Activated T-helper 1 cell treated with Interleukin-2 at 50 U/mL for 16 hours (primary cell): ENCODE results near the gene MAPK12.
A peak's percentile ranks its signal among the peaks of the same experiment; 100 is the strongest.

Source experiments
- DNase-seq: peaks from one replicate; pipeline ENCODE4 v3.0.0-alpha.2; 2020; ENCODE audit warnings: low read depth

Gene MAPK12

GRCh38 chr22:50252082-50253045, 9.1 kb downstream of the MAPK12 start:
- peak; percentile 55 for DNase-seq

- DNase-seq, result no peak
These were observed 9.9 kb downstream of the MAPK12 start for GRCh38 chr22:50251477-50252081.

GRCh38 chr22:50250555-50251476, 10.7 kb downstream of the MAPK12 start, which contains the start of gene HDAC10:
TSS of gene HDAC10 (minus strand) at chr22:50251265. CDS start at chr22:50251032, 233 bp downstream.
- peak; percentile 72 for DNase-seq

- no peak for DNase-seq
These were observed 11.3 kb downstream of the MAPK12 start for GRCh38 chr22:50250249-50250554.

- DNase-seq, result no peak
These were observed 11.9 kb downstream of the MAPK12 start for GRCh38 chr22:50249341-50250248.

GRCh38 chr22:50248196-50249081, 13.0 kb downstream of the MAPK12 start:
- DNase-seq, result no peak

GRCh38 chr22:50247748-50248147, 13.7 kb downstream of the MAPK12 start:
- DNase-seq, result peak; percentile 26

GRCh38 chr22:50246242-50247175, 15.0 kb downstream of the MAPK12 start:
- DNase-seq, result no peak

GRCh38 chr22:50245214-50246072, 16.0 kb downstream of the MAPK12 start:
- no peak for DNase-seq

- peak; percentile 89 for DNase-seq
These were observed 16.9 kb downstream of the MAPK12 start, which contains the start of gene TUBGCP6 for GRCh38 chr22:50244420-50245213. TSS of gene TUBGCP6 (minus strand) at chr22:50245023. CDS start at chr22:50244459, 564 bp downstream.

GRCh38 chr22:50243685-50244419, 17.6 kb downstream of the MAPK12 start:
- DNase-seq, result no peak

GRCh38 chr22:50242406-50242949, 19.0 kb downstream of the MAPK12 start:
- DNase-seq, result no peak

- DNase-seq, result no peak
These were observed 22.7 kb downstream of the MAPK12 start for GRCh38 chr22:50238755-50239154.

- no peak for DNase-seq
These were observed 24.6 kb downstream of the MAPK12 start for GRCh38 chr22:50236731-50237409.

GRCh38 chr22:50233223-50233622, 28.3 kb downstream of the MAPK12 start:
- no peak for DNase-seq
